Breast epithelium (tissue), 4 donors: Measurements from ENCODE around the gene ODF4. TPM values are rescaled to one million over a fixed set of nuclear protein-coding genes. Genes with fewer than 3 reads are reported as not detected.

Source experiments
- DNase-seq, 2 donors: peaks; one replicate each; pipeline ENCODE4 v3.0.0-alpha.2; 2019; ENCODE audit warnings: low spot score in 2 of 2
- H3K27ac ChIP-seq, 2 donors: fragments of 200-600 bp; sonication (generic) in 1 of 2; one replicate each; pipeline ENCODE4 v1.5.1; 2016 to 2019; ENCODE audit warnings: mild to moderate bottlenecking in 1 of 2
- H3K27me3 ChIP-seq, 2 donors: fragments of 200-600 bp; sonication (generic) in 1 of 2; one replicate each; pipeline versions ENCODE4 v1.5.1 to v1.6.0; 2017 to 2019; ENCODE audit warnings: control low read depth in 1 of 2, mild to moderate bottlenecking in 1 of 2
- H3K36me3 ChIP-seq: fragments of 200-600 bp; one replicate; pipeline ENCODE4 v1.5.1; 2019
- H3K4me1 ChIP-seq, 2 donors: fragments of 200-600 bp; sonication (generic); one replicate each; pipeline ENCODE4 v1.5.1; 2016 to 2019; ENCODE audit warnings: control low read depth in 1 of 2
- H3K4me3 ChIP-seq, 3 donors: fragments of 200-600 bp; sonication (generic); 1 replicate in 2 of 3; 2 replicates in 1 of 3; pipeline ENCODE4 v1.5.1; 2016 to 2019; ENCODE audit warnings: mild to moderate bottlenecking in 3 of 3, moderate library complexity in 2 of 3
- H3K9me3 ChIP-seq, 2 donors: fragments of 200-600 bp; sonication (generic) in 1 of 2; one replicate each; pipeline ENCODE4 v1.5.1; 2016 to 2019; ENCODE audit warnings: control low read depth in 1 of 2
- CTCF ChIP-seq, 3 donors: fragments of 450-650 bp; IDR thresholded peaks; one replicate each; pipeline ENCODE4 v1.5.1; 2016 to 2017; ENCODE audit warnings: antibody characterized with exemption in 3 of 3, mild to moderate bottlenecking in 3 of 3, moderate library complexity in 3 of 3
- POLR2A ChIP-seq: fragments of 450-650 bp; IDR thresholded peaks from one replicate; pipeline ENCODE4 v1.6.1; 2016; ENCODE audit warnings: antibody characterized with exemption, mild to moderate bottlenecking, moderate library complexity
- POLR2AphosphoS5 ChIP-seq, 3 donors: sonication (generic); formaldehyde crosslinking; IDR thresholded peaks; one replicate each; pipeline ENCODE4 v1.6.1; 2017; ENCODE audit warnings: antibody characterized with exemption in 3 of 3
- intact Hi-C: fragments of 100-400 bp; cut with DNase I; formaldehyde crosslinking; loops from one replicate; pipeline ENCODE4 v1.15.1; 2023; ENCODE audit warnings: low total_unique reads
- total RNA-seq, 3 donors: library from RNA; depleted of rRNA; stranded (reverse); fragments of >200 nt; gene quantifications; one replicate each; pipeline ENCODE4 v1.1.0, GENCODE V29; 2016

ODF4 gene
- total RNA-seq, 3 donors from 2014 or later: not detected

DNA sequence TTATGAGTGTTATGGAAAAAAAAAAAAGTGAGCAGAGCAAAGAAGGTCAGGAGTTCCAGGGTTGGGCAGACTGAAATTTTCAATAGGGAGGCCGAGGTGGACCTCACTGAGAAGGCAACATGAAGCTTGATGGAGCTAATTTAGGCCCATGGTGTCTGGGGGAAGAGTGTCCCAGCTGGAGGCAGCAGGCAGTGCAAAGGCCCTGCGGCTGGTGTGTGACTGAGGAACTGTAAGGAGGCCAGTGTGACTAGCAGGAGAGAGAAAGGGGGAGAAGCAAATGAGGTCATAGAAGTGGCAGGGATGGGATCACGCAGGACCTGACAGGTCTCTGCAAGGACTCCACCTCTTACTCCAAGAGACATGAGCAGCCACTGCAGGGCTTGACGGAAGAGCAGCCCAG lies 19.4 kb upstream of the ODF4 start:
- H3K27ac ChIP-seq: no peak overlapping the region
- H3K9me3 ChIP-seq: no peaks in the 10 kb centered on the region
- TF ChIP-seq POLR2A: no peak
- no peak for TF ChIP-seq POLR2AphosphoS5 (IDR thresholded peaks at IDR 0.05)
- no peak for TF ChIP-seq CTCF (IDR thresholded peaks at IDR 0.05)
- no peak for DNase-seq
- peaks cover 0 to 5% of the 10 kb centered on the region in 2 donors for H3K27me3 ChIP-seq
- H3K4me3 ChIP-seq: no peak overlapping the region
- H3K4me1 ChIP-seq: peaks cover 0 to 4% of the 10 kb centered on the region in 2 donors
- intact Hi-C loops: no loop called here
- H3K36me3 ChIP-seq: no peaks in the 10 kb centered on the region

DNA sequence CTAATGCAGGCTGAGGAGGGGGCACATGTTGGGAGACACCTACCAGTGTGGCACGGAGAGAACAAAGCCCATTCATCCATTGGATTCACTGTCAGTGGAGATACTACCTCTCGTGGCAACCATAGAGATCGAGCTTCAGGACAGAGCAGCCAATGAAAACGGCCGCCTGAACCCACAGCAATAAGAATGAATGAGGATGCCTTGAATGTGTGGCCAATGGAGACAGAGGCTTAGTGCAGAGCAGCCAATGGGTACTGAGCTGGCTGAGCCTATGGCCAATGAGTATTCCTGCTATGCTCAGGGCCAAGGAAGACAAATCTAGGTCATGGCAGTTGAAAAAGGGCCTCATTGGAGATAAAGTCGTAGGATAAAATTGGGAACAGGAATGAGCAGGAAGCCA lies 18.6 kb upstream of the ODF4 start:
- H3K27me3 ChIP-seq: peaks cover 0 to 5% of the 10 kb centered on the region in 2 donors
- no peaks in the 10 kb centered on the region for H3K9me3 ChIP-seq
- no peak overlapping the region for H3K27ac ChIP-seq
- peaks cover 0 to 1% of the 10 kb centered on the region in 2 donors for H3K4me1 ChIP-seq
- no peak for DNase-seq
- intact Hi-C loops: no loop called here
- H3K4me3 ChIP-seq: no peak overlapping the region
- no peaks in the 10 kb centered on the region for H3K36me3 ChIP-seq
- TF ChIP-seq CTCF (IDR thresholded peaks at IDR 0.05) (no peak), POLR2AphosphoS5 (IDR thresholded peaks at IDR 0.05) (no peak), POLR2A (no peak)

GRCh38 chr17:8322061-8322460 lies 17.6 kb upstream of the ODF4 start:
- DNase-seq: no peak
- H3K4me3 ChIP-seq: no peak overlapping the region
- no peaks in the 10 kb centered on the region for H3K36me3 ChIP-seq
- intact Hi-C loops: no loop called here
- TF ChIP-seq POLR2AphosphoS5 (IDR thresholded peaks at IDR 0.05) (no peak), POLR2A (no peak), CTCF (IDR thresholded peaks at IDR 0.05) (no peak)
- no peak overlapping the region for H3K27ac ChIP-seq
- H3K4me1 ChIP-seq: no peaks in the 10 kb centered on the region
- H3K9me3 ChIP-seq: no peaks in the 10 kb centered on the region
- H3K27me3 ChIP-seq: peaks cover 0 to 5% of the 10 kb centered on the region in 2 donors

GRCh38 chr17:8324132-8324531 lies 15.5 kb upstream of the ODF4 start:
- TF ChIP-seq POLR2AphosphoS5 (IDR thresholded peaks at IDR 0.05) (no peak), POLR2A (no peak), CTCF (IDR thresholded peaks at IDR 0.05) (no peak)
- Histone ChIP-seq H3K4me1 (no peaks in the 10 kb centered on the region), H3K9me3 (no peaks in the 10 kb centered on the region), H3K36me3 (no peaks in the 10 kb centered on the region), H3K27me3 (no peaks in the 10 kb centered on the region), H3K4me3 (no peak overlapping the region), H3K27ac (peak overlapping the region in 1 of 2 donors; percentile 12)
- no peak for DNase-seq
- intact Hi-C loops: no loop called here

DNA sequence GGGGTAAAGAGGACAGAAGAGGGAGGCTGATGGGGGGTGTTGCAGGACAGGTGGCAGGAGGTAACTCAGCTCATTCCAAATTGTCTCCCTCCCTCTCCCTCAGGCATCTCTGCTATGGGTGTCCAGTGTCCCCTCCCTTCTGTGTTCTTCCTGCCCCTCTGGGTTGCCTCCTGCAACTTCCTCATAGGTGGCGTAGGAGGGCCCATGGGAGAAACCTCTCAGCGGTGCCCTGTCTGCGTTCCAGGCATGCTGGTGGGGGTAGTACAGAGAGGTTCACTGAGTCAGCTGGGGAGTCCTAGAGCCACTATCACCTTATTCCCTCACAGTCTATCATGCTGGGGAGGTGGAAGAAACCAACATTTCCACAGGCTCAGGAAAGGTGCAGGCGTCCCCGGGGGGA lies 14.7 kb upstream of the ODF4 start:
- Histone ChIP-seq H3K27ac (peak overlapping the region in 1 of 2 donors; percentile 79), H3K9me3 (no peaks in the 10 kb centered on the region), H3K4me1 (no peaks in the 10 kb centered on the region), H3K4me3 (no peak overlapping the region), H3K27me3 (no peaks in the 10 kb centered on the region), H3K36me3 (no peaks in the 10 kb centered on the region)
- no peak for DNase-seq
- TF ChIP-seq POLR2AphosphoS5 (IDR thresholded peaks at IDR 0.05) (no peak), POLR2A (no peak)
- intact Hi-C loops: no loop called here
